Endothelial cell of umbilical vein (primary cell): ENCODE measurements around the gene PYCR2. TPM values are rescaled to one million over a fixed set of nuclear protein-coding genes. Genes with fewer than 3 reads are reported as not detected.

Source experiments
- BruUV-seq: library from RNA; stranded (reverse); fragments of 400-500 nt; replicated peaks from 2 replicates; lab custom pipeline; 2021; lab: Mats Ljungman, UMichigan
- CTCF ChIA-PET: fragments of 300-600, 350-600 bp; sonication (Branson Sonifier 250); formaldehyde crosslinking; loops from one replicate; lab custom pipeline; 2021; ENCODE audit warnings: antibody characterized with exemption, inconsistent platforms; lab: Charles Lee
- POLR2A ChIA-PET: fragments of 300-600, 350-600 bp; sonication (Branson Sonifier 250); formaldehyde crosslinking; loops from one replicate; lab custom pipeline; 2021; ENCODE audit warnings: antibody characterized with exemption, inconsistent platforms; lab: Charles Lee
- DNase-seq: peaks from one replicate; pipeline ENCODE4 v3.0.0-alpha.2; 2011; ENCODE audit warnings: low read depth, low spot score
- FAIRE-seq: peaks from 2 replicates; lab custom pipeline; 2011; peaks lifted over from hg19 to GRCh38; lab: Jason Lieb, UNC
- H2AFZ ChIP-seq: 2 replicates; pipeline ENCODE4 v1.6.0; 2012; ENCODE audit warnings: low read depth, low read length, control low read depth, inconsistent platforms
- H3K27ac ChIP-seq: 2 replicates; pipeline ENCODE4 v1.5.1; 2011; ENCODE audit warnings: low read depth, mild to moderate bottlenecking, control low read depth, low read length, moderate library complexity; ENCODE audit not compliant: insufficient read depth
- H3K27me3 ChIP-seq, 2 experiments: 2 replicates each; pipeline versions ENCODE4 v1.6.0 to v1.6.1; 2011; ENCODE audit warnings: low read length in 2 of 2, mixed read lengths in 1 of 2; ENCODE audit not compliant: control insufficient read depth in 2 of 2, insufficient read depth in 2 of 2
- H3K36me3 ChIP-seq, 2 experiments: 2 replicates in 1 of 2; 3 replicates in 1 of 2; pipeline ENCODE4 v1.5.1; 2011; ENCODE audit warnings: low read length in 2 of 2, mild to moderate bottlenecking in 1 of 2, moderate library complexity in 1 of 2; ENCODE audit not compliant: control insufficient read depth in 2 of 2, insufficient read depth in 2 of 2; ENCODE audit errors: extremely low read depth in 1 of 2
- H3K4me1 ChIP-seq: 3 replicates; pipeline ENCODE4 v1.5.1; 2011; ENCODE audit warnings: mild to moderate bottlenecking, low read length; ENCODE audit not compliant: control insufficient read depth, insufficient read depth; ENCODE audit errors: extremely low read depth
- H3K4me2 ChIP-seq: 2 replicates; pipeline ENCODE4 v1.6.1; 2011; ENCODE audit warnings: low read length, control low read depth, mixed read lengths; ENCODE audit not compliant: insufficient read depth
- H3K4me3 ChIP-seq, 3 experiments: fragments of 200-600 bp in 1 of 3; sonication (generic), shearing (Covaris generic) in 1 of 3; replicated peaks in 1 of 3; 2 replicates each; pipeline ENCODE4 v1.5.1; 2011 to 2016; ENCODE audit warnings: control low read depth in 3 of 3, low read length in 3 of 3, mild to moderate bottlenecking in 2 of 3, inconsistent platforms in 1 of 3, low read depth in 1 of 3, moderate library complexity in 1 of 3; ENCODE audit not compliant: insufficient read depth in 1 of 3
- H3K79me2 ChIP-seq: 2 replicates; pipeline ENCODE4 v1.6.0; 2012; ENCODE audit warnings: low read length, inconsistent platforms; ENCODE audit not compliant: control insufficient read depth, insufficient read depth
- H3K9ac ChIP-seq: replicated peaks from 2 replicates; pipeline ENCODE3; 2011; ENCODE audit warnings: low read length, control low read depth; ENCODE audit not compliant: insufficient read depth; ENCODE audit errors: extremely low read depth
- H3K9me1 ChIP-seq: replicated peaks from 3 replicates; pipeline ENCODE4 v1.6.0; 2011; ENCODE audit warnings: mild to moderate bottlenecking, low read length; ENCODE audit not compliant: control insufficient read depth, insufficient read depth; ENCODE audit errors: extremely low read depth
- H3K9me3 ChIP-seq: replicated peaks from 2 replicates; pipeline ENCODE4 v1.5.1; 2012; ENCODE audit warnings: low read length, inconsistent platforms; ENCODE audit not compliant: control insufficient read depth, insufficient read depth
- H4K20me1 ChIP-seq: replicated peaks from 2 replicates; pipeline ENCODE3; 2011; ENCODE audit warnings: mild to moderate bottlenecking, low read length; ENCODE audit not compliant: control insufficient read depth, insufficient read depth; ENCODE audit errors: extremely low read depth
- FOS ChIP-seq: IDR thresholded peaks from 2 replicates; pipeline ENCODE4 v1.6.1; 2011; ENCODE audit warnings: mild to moderate bottlenecking, low read length, moderate library complexity, borderline replicate concordance; ENCODE audit not compliant: insufficient read depth
- GATA2 ChIP-seq: IDR thresholded peaks from 2 replicates; pipeline ENCODE4 v1.7.0; 2011; ENCODE audit warnings: low read depth, mild to moderate bottlenecking, moderate library complexity, mixed read lengths, low read length; ENCODE audit not compliant: insufficient read length, insufficient read depth
- JUN ChIP-seq: IDR thresholded peaks from 2 replicates; pipeline ENCODE4 v1.6.1; 2011; ENCODE audit warnings: borderline replicate concordance, low read depth; ENCODE audit not compliant: insufficient read length, insufficient read depth
- POLR2AphosphoS5 ChIP-seq: IDR thresholded peaks from 2 replicates; pipeline ENCODE4 v1.6.1; 2012; ENCODE audit warnings: low read depth, mild to moderate bottlenecking, control low read depth, low read length, moderate library complexity; ENCODE audit not compliant: insufficient read depth
- dilution Hi-C: fragments of 300-500 bp; cut with MboI; formaldehyde crosslinking; loops from one replicate; pipeline ENCODE4 v1.15.0; 2019; ENCODE audit warnings: low sequenced_read_pairs; ENCODE audit not compliant: extremely low pct_ligation_motif_present
- intact Hi-C: fragments of 100-400 bp; cut with micrococcal nuclease; formaldehyde crosslinking; loops from one replicate; pipeline ENCODE4 v1.10.0; 2022
- polyA plus RNA-seq, 4 experiments: library from polyadenylated mRNA; depleted of rRNA in 3 of 4; stranded (reverse) in 3 of 4; unstranded in 1 of 4; fragments of >200 nt; gene quantifications; 2 replicates each; pipeline versions ENCODE4 v1.2.1 to v1.2.3, GENCODE V29; 2011 to 2012; ENCODE audit warnings: missing spikeins in 1 of 4
- total RNA-seq: library from RNA; stranded (reverse); gene quantifications from 2 replicates; pipeline ENCODE4 v1.2.3, GENCODE V29; 2021
- TF ChIP-seq, protein P1 (sequence below): IDR thresholded peaks from 2 replicates; pipeline ENCODE4 v1.6.1; 2011; ENCODE audit not compliant: insufficient read depth, insufficient read length

The PYCR2 gene
- total and polyA plus RNA-seq, 2 donors (not counting 3 experiments of a cell fraction or from before 2014, with no cell fraction given) = 64.6 to 65.1 TPM

DNA sequence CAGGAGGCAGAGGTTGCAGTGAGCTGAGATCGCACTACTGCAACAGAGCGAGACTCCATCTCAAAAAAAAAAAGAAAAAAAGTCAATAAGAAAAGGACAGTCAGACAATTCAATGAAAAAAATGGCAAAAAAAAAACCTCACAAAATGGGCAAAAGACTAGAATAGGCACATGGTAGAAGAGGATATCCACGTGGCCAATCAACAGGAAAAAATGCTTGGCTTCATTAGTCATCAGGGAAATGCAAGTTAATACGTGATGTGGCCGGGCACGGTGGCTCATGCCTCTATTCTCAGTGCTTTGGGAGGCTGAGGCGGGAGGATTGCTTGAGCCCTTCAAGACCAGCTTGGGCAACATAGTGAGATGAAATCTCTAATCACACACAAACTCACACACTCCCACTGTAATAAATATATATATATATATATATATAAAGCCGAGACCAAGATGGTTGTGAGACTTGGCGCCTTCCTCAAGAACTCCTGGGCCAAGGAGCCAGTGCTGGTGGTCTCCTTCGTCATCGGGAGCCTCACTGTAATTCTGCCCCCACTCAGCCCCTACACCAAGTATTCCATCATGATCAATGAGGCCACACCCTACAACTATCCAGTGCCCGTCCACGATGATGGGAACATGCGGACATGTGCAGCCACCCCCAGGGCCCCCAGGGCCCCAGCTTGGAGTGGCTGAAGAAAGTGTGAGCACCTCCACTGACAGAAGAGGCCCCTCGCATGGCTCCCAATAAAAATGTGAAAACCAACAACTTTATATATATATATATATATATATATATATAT, 39.9 kb upstream of the PYCR2 start:
- Histone ChIP-seq H3K27ac (no peak overlapping the region), H2AFZ (no peak overlapping the region), H3K4me2 (no peak overlapping the region), H4K20me1 (no peaks in the 10 kb centered on the region), H3K79me2 (no peaks in the 10 kb centered on the region), H3K27me3 (peaks cover 0 to 5% of the 10 kb centered on the region in 2 experiments), H3K9ac (no peak overlapping the region), H3K36me3 (no peaks in the 10 kb centered on the region), H3K9me3 (no peaks in the 10 kb centered on the region), H3K4me3 (no peak overlapping the region), H3K4me1 (no peaks in the 10 kb centered on the region), H3K9me1 (no peaks in the 10 kb centered on the region)
- ChIA-PET CTCF (interaction anchor here (1.1 to 1.6 kb wide), 3 partner anchors 10 to 98 kb away, joined by 3 to 7 read pairs (median 3); partner anchors contain the start of gene H3-3A), POLR2A (interaction anchor here (0.7 kb wide), 1 partner anchor 185 kb away, joined by 4 read pairs; no protein-coding TSS in a partner anchor)
- dilution Hi-C loops = no loop called here
- TF ChIP-seq GATA2 (no peak), FOS (no peak), JUN (no peak), POLR2AphosphoS5 (no peak)
- TF ChIP-seq, protein P1, sequence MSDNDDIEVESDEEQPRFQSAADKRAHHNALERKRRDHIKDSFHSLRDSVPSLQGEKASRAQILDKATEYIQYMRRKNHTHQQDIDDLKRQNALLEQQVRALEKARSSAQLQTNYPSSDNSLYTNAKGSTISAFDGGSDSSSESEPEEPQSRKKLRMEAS = peak; percentile 27
- no peak for FAIRE-seq
- no peak for DNase-seq
- no TSS peak for BruUV-seq
- intact Hi-C loops = no loop called here
